ENCODE results near the gene PTPRD.

- no peak for TF ChIP-seq CTCF (conservative IDR thresholded peaks at IDR 0.05; ENCODE audit: low read depth, low read length)
- TF ChIP-seq POLR2A (IDR thresholded peaks at IDR 0.05; ENCODE audit: low read depth, low read length) = no peak
- no peak for TF ChIP-seq SMC3 (IDR thresholded peaks at IDR 0.05; ENCODE audit: low read depth, low read length)
- TF ChIP-seq BHLHE40 (IDR thresholded peaks at IDR 0.05; ENCODE audit: low read depth, low read length) = no peak
- no peak for TF ChIP-seq RCOR1 (IDR thresholded peaks at IDR 0.05; ENCODE audit: insufficient replicate concordance, low read length)
- TF ChIP-seq MXI1 (IDR thresholded peaks at IDR 0.05; ENCODE audit: borderline replicate concordance, low read depth, low read length) = no peak
- TF ChIP-seq MAZ (IDR thresholded peaks at IDR 0.05; ENCODE audit: borderline replicate concordance, low read depth, low read length) = no peak
- TF ChIP-seq NFE2L2 (IDR thresholded peaks at IDR 0.05; ENCODE audit: low read depth, low read length) = no peak
- no peak for TF ChIP-seq RFX5 (IDR thresholded peaks at IDR 0.05; ENCODE audit: low read depth, low read length)
- TF ChIP-seq FOS (IDR thresholded peaks at IDR 0.05; ENCODE audit: low read depth, low read length) = no peak
- TF ChIP-seq, protein P1, sequence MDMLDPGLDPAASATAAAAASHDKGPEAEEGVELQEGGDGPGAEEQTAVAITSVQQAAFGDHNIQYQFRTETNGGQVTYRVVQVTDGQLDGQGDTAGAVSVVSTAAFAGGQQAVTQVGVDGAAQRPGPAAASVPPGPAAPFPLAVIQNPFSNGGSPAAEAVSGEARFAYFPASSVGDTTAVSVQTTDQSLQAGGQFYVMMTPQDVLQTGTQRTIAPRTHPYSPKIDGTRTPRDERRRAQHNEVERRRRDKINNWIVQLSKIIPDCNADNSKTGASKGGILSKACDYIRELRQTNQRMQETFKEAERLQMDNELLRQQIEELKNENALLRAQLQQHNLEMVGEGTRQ (IDR thresholded peaks at IDR 0.05; ENCODE audit: low read depth, low read length) = no peak
Measured at GRCh38 chr9:10134266-10134665, 478.5 kb downstream of the PTPRD start.
